HUES64 (cell line): ENCODE data around the gene SLC15A5.

ENCODE experiments used
- H3K27ac ChIP-seq: 2 replicates; pipeline ENCODE4 v1.7.0; 2013; ENCODE audit warnings: low read depth, low read length, inconsistent platforms
- H3K27me3 ChIP-seq: 2 replicates; pipeline ENCODE4 v1.6.1; 2013; ENCODE audit warnings: mild to moderate bottlenecking, low read length; ENCODE audit not compliant: insufficient read depth
- H3K36me3 ChIP-seq: 2 replicates; pipeline ENCODE4 v1.6.1; 2013; ENCODE audit warnings: mild to moderate bottlenecking, low read length; ENCODE audit not compliant: insufficient read depth
- H3K4me1 ChIP-seq: 2 replicates; pipeline ENCODE4 v1.6.1; 2013; ENCODE audit warnings: mild to moderate bottlenecking, low read length, moderate library complexity; ENCODE audit not compliant: insufficient read depth
- H3K4me3 ChIP-seq: 2 replicates; pipeline ENCODE4 v1.5.1; 2013; ENCODE audit warnings: mild to moderate bottlenecking, low read length, moderate library complexity
- H3K9ac ChIP-seq: 2 replicates; pipeline ENCODE4 v1.6.1; 2013; ENCODE audit warnings: mild to moderate bottlenecking, low read depth, low read length
- H3K9me3 ChIP-seq: 2 replicates; pipeline ENCODE4 v1.6.1; 2013; ENCODE audit warnings: low read depth, low read length; ENCODE audit not compliant: insufficient read depth
- WGBS: fragments of 150-250, 120-280 bp; methylation state at CpG from one replicate; pipeline ENCODE4 v1.1.7; 2013; ENCODE audit warnings: missing lambda C conversion rate; 5-methylcytosine and 5-hydroxymethylcytosine counted together

SLC15A5 gene

GRCh38 chr12:16155938-16156337 is 121.5 kb downstream of the SLC15A5 start:
- Histone ChIP-seq H3K9me3 (no peaks in the 10 kb centered on the region), H3K27ac (no peak overlapping the region), H3K4me3 (no peak overlapping the region), H3K4me1 (no peaks in the 10 kb centered on the region), H3K36me3 (no peaks in the 10 kb centered on the region), H3K9ac (no peak overlapping the region), H3K27me3 (no peaks in the 10 kb centered on the region)
- 93% methylated on average over 1 of the region's 1 CpG for WGBS

DNA sequence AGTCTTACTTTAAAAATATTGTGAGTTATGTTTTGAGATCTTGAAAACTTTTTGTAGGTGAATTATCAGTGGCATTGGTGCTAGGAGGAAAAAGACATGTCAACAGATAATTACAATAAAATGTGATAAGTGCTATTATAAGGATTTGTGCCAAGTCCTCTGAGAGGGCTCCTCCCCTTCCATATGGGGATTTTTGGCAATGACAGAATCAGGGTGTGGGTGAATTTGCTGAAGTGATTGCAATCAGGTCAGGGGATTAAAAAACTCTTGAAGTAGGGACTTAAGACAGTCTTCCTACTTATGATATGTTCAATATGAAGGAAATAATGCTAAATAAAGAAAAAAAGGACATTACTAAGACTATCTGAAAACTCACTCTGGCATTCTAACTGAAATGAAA is 122.5 kb downstream of the SLC15A5 start:
- H3K4me3 ChIP-seq = no peak overlapping the region
- no peaks in the 10 kb centered on the region for H3K4me1 ChIP-seq
- H3K9me3 ChIP-seq = no peaks in the 10 kb centered on the region
- H3K36me3 ChIP-seq = no peaks in the 10 kb centered on the region
- no peak overlapping the region for H3K9ac ChIP-seq
- no peak overlapping the region for H3K27ac ChIP-seq
- H3K27me3 ChIP-seq = no peaks in the 10 kb centered on the region

DNA sequence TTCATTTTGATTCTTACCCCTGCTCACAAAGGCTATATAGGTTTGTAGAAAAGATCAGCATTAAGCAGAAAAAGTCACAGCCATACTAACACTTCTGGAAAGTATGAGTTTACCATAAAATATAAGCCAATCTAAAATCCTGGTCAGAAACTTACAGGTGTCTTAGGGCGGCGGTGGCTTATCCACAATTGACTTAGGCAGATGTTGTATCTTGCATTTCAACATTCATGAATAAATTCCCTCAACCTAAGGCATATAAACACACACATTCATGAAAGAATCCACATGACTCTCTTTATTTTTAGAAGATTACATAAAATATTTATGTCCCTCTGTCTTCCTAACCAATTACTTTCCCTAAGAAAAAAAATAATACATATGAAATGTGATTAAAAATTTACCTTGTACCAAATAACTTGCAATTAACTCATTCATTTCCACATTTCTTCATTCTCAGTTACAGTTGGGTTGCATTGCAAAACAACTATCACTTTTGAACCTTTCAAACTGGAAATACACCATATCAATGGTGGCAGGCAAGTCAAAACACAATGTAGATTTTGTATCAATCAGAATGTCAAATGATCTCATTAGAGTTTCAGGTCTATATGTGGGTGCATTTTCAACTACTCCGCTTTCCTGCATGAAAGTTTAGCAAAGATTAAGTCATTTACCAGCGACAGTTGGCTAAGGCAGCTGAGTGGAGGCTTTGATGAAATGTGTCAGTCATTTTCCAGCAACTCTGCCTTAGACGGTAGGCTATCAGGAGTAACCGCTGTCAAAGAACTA is 124.4 kb downstream of the SLC15A5 start:
- Histone ChIP-seq H3K4me1 (no peaks in the 10 kb centered on the region), H3K27ac (no peak overlapping the region), H3K27me3 (no peaks in the 10 kb centered on the region), H3K36me3 (no peaks in the 10 kb centered on the region), H3K4me3 (no peak overlapping the region), H3K9ac (no peak overlapping the region), H3K9me3 (no peaks in the 10 kb centered on the region)
- 86% methylated on average over 6 of the region's 6 CpGs for WGBS

DNA sequence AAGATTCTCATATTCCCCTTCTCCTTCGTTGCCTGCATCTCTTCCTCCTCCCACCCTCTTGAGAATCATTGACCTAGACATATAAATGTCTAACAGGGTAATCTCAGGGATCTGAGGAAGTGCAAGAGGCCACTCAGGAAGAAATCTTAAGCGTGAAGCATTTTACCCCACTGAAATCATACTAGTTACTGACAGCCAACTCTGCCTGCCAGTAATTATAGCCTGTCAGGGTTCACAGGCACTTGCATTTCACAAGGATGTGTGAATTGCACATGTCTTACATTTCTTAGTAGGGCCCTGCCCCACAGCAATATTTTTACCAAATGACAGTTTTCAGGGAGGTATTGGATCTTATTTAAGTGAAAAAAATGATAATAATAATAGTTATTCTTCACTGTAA is 127.2 kb downstream of the SLC15A5 start:
- no peak overlapping the region for H3K9ac ChIP-seq
- no peaks in the 10 kb centered on the region for H3K4me1 ChIP-seq
- H3K9me3 ChIP-seq = no peaks in the 10 kb centered on the region
- H3K4me3 ChIP-seq = no peak overlapping the region
- H3K27me3 ChIP-seq = no peaks in the 10 kb centered on the region
- 85% methylated on average over 2 of the region's 2 CpGs for WGBS
- H3K36me3 ChIP-seq = no peaks in the 10 kb centered on the region
- H3K27ac ChIP-seq = no peak overlapping the region

- Histone ChIP-seq H3K4me1 (no peaks in the 10 kb centered on the region), H3K4me3 (no peak overlapping the region), H3K36me3 (no peaks in the 10 kb centered on the region), H3K9me3 (no peaks in the 10 kb centered on the region), H3K9ac (no peak overlapping the region), H3K27me3 (no peaks in the 10 kb centered on the region), H3K27ac (no peak overlapping the region)
- 93% methylated on average over 1 of the region's 3 CpGs for WGBS
These were observed 128.5 kb downstream of the SLC15A5 start for GRCh38 chr12:16148938-16149337.
